ENCODE data around the gene BPIFB6. TPM values are rescaled to one million over a fixed set of nuclear protein-coding genes. Genes with fewer than 3 reads are reported as not detected.
A peak's percentile ranks its signal among the peaks of the same experiment; 100 is the strongest.

Gene BPIFB6
- polyA plus RNA-seq, 2 of the 4 experiments (the other 2 are of a cell fraction): not detected

DNA sequence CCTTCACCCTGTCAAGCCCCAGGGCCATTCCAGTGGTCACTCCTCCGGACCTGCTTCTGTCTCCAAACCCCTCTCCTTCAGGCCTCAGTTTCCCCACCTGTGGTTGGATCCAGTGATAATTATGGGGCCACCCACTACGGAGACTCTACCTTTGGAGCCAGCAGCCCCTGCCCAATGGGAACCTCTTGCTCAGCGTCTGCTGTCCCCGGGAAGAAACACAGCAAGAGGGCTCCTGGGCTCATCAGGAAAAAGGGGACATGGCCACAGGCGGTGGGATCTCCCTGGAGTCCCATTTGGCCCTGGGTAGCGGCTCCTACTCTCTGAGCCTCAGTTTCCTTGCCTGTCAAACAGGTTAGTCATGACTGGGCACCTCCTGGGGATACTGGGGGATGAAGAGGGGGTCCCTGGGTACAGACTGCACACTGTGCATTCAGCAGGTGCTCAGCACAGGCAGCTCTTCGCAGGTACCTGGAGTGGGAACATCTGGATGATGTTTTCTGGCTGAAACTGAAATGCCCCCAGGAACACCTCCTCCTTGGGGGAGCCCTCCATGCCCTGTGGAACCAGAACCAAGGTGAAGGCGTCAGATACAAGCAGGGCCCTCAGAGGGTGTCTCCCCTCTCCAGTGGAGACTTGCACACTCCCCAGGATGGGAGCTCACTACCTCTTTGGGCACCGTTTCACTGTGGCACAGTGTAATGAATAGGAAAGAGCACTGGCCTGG is 46.7 kb upstream of the BPIFB6 start:
- WGBS (ENCODE audit: missing lambda C conversion rate): 25% methylated on average over 5 of the region's 9 CpGs
- ChIA-PET POLR2A (no interaction called here), CTCF (interaction anchor here (1.0 to 2.1 kb wide), 5 partner anchors 11 to 65 kb away, joined by 3 to 5 read pairs (median 3); no protein-coding TSS in a partner anchor)
- H3K9me3 ChIP-seq: no peaks in the 10 kb centered on the region
- H3K4me2 ChIP-seq: no peak overlapping the region
- DNase-seq (ENCODE audit: low read depth in 1 of 2, low spot score in 1 of 2) (no peak), FAIRE-seq (no peak), ATAC-seq (no peak)
- TF ChIP-seq, protein P1, sequence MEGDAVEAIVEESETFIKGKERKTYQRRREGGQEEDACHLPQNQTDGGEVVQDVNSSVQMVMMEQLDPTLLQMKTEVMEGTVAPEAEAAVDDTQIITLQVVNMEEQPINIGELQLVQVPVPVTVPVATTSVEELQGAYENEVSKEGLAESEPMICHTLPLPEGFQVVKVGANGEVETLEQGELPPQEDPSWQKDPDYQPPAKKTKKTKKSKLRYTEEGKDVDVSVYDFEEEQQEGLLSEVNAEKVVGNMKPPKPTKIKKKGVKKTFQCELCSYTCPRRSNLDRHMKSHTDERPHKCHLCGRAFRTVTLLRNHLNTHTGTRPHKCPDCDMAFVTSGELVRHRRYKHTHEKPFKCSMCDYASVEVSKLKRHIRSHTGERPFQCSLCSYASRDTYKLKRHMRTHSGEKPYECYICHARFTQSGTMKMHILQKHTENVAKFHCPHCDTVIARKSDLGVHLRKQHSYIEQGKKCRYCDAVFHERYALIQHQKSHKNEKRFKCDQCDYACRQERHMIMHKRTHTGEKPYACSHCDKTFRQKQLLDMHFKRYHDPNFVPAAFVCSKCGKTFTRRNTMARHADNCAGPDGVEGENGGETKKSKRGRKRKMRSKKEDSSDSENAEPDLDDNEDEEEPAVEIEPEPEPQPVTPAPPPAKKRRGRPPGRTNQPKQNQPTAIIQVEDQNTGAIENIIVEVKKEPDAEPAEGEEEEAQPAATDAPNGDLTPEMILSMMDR (IDR thresholded peaks at IDR 0.05): no peak
- no peak overlapping the region for H3K4me3 ChIP-seq
- H3K4me1 ChIP-seq: no peaks in the 10 kb centered on the region
- no peak overlapping the region for H3K27ac ChIP-seq

DNA sequence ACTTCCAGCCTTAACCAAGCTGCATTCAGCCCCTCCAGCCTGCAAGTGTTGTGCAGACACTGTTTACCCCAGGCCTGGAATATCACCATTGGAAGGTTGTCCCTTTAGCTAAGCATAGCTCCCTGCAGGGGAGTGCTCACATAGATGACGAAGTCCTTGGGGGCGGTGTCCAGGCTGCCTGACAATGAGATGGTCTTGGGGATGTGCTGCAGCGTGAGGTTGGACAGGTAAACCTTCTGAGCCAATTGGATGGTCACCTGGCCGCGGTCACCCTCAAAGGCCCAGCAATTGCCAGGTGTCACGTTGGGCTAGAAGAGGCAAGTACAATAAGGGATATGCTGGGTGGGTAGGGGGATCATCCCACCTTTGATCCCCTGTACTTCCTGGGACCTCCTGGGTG is 45.9 kb upstream of the BPIFB6 start:
- H3K27ac ChIP-seq: no peak overlapping the region
- no peak overlapping the region for H3K4me2 ChIP-seq
- H3K4me3 ChIP-seq: no peak overlapping the region
- ChIA-PET CTCF (interaction anchor here (0.6 to 1.5 kb wide), 5 partner anchors 13 to 111 kb away, joined by 3 to 4 read pairs (median 3); no protein-coding TSS in a partner anchor), POLR2A (no interaction called here)
- no peak for DNase-seq (ENCODE audit: low read depth in 1 of 2, low spot score in 1 of 2)
- H3K9me3 ChIP-seq: no peaks in the 10 kb centered on the region
- 75% methylated on average over 4 of the region's 6 CpGs for WGBS (ENCODE audit: missing lambda C conversion rate)
- TF ChIP-seq, protein P2, sequence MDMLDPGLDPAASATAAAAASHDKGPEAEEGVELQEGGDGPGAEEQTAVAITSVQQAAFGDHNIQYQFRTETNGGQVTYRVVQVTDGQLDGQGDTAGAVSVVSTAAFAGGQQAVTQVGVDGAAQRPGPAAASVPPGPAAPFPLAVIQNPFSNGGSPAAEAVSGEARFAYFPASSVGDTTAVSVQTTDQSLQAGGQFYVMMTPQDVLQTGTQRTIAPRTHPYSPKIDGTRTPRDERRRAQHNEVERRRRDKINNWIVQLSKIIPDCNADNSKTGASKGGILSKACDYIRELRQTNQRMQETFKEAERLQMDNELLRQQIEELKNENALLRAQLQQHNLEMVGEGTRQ (IDR thresholded peaks at IDR 0.05): no peak
- TF ChIP-seq, protein P3, sequence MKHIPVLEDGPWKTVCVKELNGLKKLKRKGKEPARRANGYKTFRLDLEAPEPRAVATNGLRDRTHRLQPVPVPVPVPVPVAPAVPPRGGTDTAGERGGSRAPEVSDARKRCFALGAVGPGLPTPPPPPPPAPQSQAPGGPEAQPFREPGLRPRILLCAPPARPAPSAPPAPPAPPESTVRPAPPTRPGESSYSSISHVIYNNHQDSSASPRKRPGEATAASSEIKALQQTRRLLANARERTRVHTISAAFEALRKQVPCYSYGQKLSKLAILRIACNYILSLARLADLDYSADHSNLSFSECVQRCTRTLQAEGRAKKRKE (CRISPR knock-in tag; IDR thresholded peaks at IDR 0.05; ENCODE audit: low read depth): no peak
- no peak for TF ChIP-seq SREBF2 (IDR thresholded peaks at IDR 0.05)
- no peak for FAIRE-seq
- ATAC-seq: no peak; a peak in 1 of 6 replicates
- no peaks in the 10 kb centered on the region for H3K4me1 ChIP-seq

DNA sequence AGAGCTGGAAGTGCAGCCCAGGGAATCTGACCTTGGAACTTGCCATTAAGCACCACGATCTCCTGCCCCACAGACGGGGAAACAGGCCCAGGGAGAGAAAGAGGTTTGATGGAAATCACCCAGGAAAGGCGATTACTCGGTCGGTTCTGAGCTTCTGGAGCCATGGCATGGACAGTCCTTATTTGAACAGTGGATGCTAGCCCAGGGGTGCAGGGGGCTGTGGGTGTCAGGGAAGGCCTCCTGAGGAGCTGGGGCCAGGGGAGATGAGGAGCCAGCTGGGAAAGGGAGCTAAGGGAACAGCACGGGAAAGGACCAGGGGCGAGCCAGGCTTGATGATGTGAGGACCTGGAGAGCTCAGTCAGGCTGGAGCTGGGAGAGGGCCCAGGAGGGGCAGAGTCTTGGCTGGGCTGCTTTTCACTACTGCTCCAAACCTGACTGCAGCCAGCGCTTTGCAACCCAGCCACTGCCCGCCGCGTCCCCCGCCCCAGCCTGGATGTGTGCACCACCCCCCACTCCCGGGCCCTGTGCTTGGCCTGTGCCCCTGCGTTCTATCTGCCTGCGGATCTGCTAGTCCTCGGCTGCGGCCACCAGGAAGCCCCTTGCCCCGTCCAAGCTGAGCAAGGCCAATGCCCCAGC is 45.0 kb upstream of the BPIFB6 start:
- POLR2A ChIA-PET: no interaction called here
- FAIRE-seq: no peak
- Histone ChIP-seq H3K4me1 (no peaks in the 10 kb centered on the region), H3K4me3 (no peak overlapping the region), H3K4me2 (no peak overlapping the region), H3K27ac (no peak overlapping the region), H3K9me3 (no peaks in the 10 kb centered on the region)
- CTCF ChIA-PET: interaction anchor here (0.5 to 1.5 kb wide), 6 partner anchors 9 to 1084 kb away, joined by 3 to 5 read pairs (median 3); no protein-coding TSS in a partner anchor
- whole genome bisulfite sequencing (ENCODE audit: missing lambda C conversion rate): 59% methylated on average over 17 of the region's 18 CpGs
- TF ChIP-seq CHD4 (IDR thresholded peaks at IDR 0.05; ENCODE audit: borderline replicate concordance) (no peak), ZFP36 (IDR thresholded peaks at IDR 0.05; ENCODE audit: borderline replicate concordance, partially characterized antibody) (no peak), ZC3H11A (IDR thresholded peaks at IDR 0.05) (no peak), RCOR1 (IDR thresholded peaks at IDR 0.05; ENCODE audit: low read depth, low read length) (no peak), CEBPB (IDR thresholded peaks at IDR 0.05) (no peak), HOXB5 (CRISPR knock-in tag; IDR thresholded peaks at IDR 0.05) (no peak), EP300 (IDR thresholded peaks at IDR 0.05) (no peak)
- TF ChIP-seq, protein P4, sequence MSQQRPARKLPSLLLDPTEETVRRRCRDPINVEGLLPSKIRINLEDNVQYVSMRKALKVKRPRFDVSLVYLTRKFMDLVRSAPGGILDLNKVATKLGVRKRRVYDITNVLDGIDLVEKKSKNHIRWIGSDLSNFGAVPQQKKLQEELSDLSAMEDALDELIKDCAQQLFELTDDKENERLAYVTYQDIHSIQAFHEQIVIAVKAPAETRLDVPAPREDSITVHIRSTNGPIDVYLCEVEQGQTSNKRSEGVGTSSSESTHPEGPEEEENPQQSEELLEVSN (IDR thresholded peaks at IDR 0.05; ENCODE audit: borderline replicate concordance, low read depth): no peak
- peak in 1 of 2 experiments; percentile 57; a peak in 4 of 6 replicates for ATAC-seq
- DNase-seq (ENCODE audit: low read depth in 1 of 2, low spot score in 1 of 2): no peak

All from A549 (cell line).